Measurements from ENCODE around the gene NHSL2. TPM values are rescaled to one million over a fixed set of nuclear protein-coding genes. Genes with fewer than 3 reads are reported as not detected.

NHSL2 gene
- total and polyA plus RNA-seq, 4 donors = 1.4 to 9.9 (median 4.7) TPM

DNA sequence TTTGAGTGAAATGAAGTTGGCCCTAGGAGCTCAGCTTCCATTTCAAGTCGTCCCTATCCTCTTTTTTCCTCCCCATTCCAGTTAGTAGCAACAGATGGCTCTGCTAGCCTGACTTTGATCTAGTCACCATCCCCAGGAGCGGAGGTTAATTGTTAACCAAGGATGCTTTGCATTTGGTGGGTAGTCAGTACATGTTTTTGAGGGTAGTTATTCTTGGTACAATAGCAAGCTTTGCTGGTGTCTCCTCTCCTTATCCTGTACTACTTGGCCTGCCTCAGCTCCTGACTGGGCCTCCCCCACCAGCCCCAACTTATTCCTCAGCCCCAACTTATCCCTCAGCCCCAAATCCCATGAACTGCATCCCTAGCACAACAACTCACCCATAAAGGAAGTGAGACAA lies 235.9 kb downstream of the NHSL2 start:
- no peaks in the 10 kb centered on the region for H3K9me3 ChIP-seq (ENCODE audit: control insufficient read depth in 4 of 4, insufficient read depth in 3 of 4, low read length in 3 of 4)
- H3K27ac ChIP-seq (ENCODE audit: low read depth in 1 of 2, low read length in 1 of 2) = no peak overlapping the region
- no peak for ATAC-seq (ENCODE audit: insufficient read depth, low FRiP score)
- no peak for TF ChIP-seq CTCF (IDR thresholded peaks at IDR 0.05; ENCODE audit: control extremely low read depth, extremely low read depth)
- H3K36me3 ChIP-seq (ENCODE audit: control insufficient read depth in 4 of 4, insufficient read depth in 4 of 4, low read length in 4 of 4) = no peaks in the 10 kb centered on the region
- 70 to 100% methylated on average over 2 of the region's 2 CpGs for WGBS, 2 donors
- no peak overlapping the region for H3K9ac ChIP-seq (ENCODE audit: insufficient read depth in 1 of 2, low read length in 2 of 2)
- H3K4me3 ChIP-seq = no peak overlapping the region
- DNase-seq = no peak
- peaks cover 0 to 38% (median 10%) of the 10 kb centered on the region in 3 donors for H3K27me3 ChIP-seq (ENCODE audit: control insufficient read depth in 3 of 3, insufficient read depth in 3 of 3, low read length in 2 of 3)
- no peaks in the 10 kb centered on the region for H3K4me1 ChIP-seq (ENCODE audit: control insufficient read depth in 5 of 5, insufficient read depth in 5 of 5, low read length in 5 of 5)

GRCh38 chrX:72158773-72159172 lies 248.1 kb downstream of the NHSL2 start:
- no peak overlapping the region for H3K4me3 ChIP-seq
- H3K36me3 ChIP-seq (ENCODE audit: control insufficient read depth in 4 of 4, insufficient read depth in 4 of 4, low read length in 4 of 4) = no peaks in the 10 kb centered on the region
- DNase-seq (no peak), ATAC-seq (ENCODE audit: insufficient read depth, low FRiP score) (no peak)
- H3K9ac ChIP-seq (ENCODE audit: insufficient read depth in 1 of 2, low read length in 2 of 2) = no peak overlapping the region
- peaks cover 0 to 4% (median 0%) of the 10 kb centered on the region in 3 donors for H3K27me3 ChIP-seq (ENCODE audit: control insufficient read depth in 3 of 3, insufficient read depth in 3 of 3, low read length in 2 of 3)
- H3K27ac ChIP-seq (ENCODE audit: low read depth in 1 of 2, low read length in 1 of 2) = no peak overlapping the region
- TF ChIP-seq CTCF (IDR thresholded peaks at IDR 0.05; ENCODE audit: control extremely low read depth, extremely low read depth) = no peak
- H3K9me3 ChIP-seq (ENCODE audit: control insufficient read depth in 4 of 4, insufficient read depth in 3 of 4, low read length in 3 of 4) = peaks cover 0 to 12% (median 2%) of the 10 kb centered on the region in 4 donors
- WGBS, 2 donors = 86 to 97% methylated on average over 3 of the region's 3 CpGs
- no peaks in the 10 kb centered on the region for H3K4me1 ChIP-seq (ENCODE audit: control insufficient read depth in 5 of 5, insufficient read depth in 5 of 5, low read length in 5 of 5)

GRCh38 chrX:72159769-72160168 lies 249.1 kb downstream of the NHSL2 start:
- DNase-seq (no peak), ATAC-seq (ENCODE audit: insufficient read depth, low FRiP score) (no peak)
- WGBS, 2 donors = 81 to 86% methylated on average over 10 of the region's 10 CpGs
- H3K36me3 ChIP-seq (ENCODE audit: control insufficient read depth in 4 of 4, insufficient read depth in 4 of 4, low read length in 4 of 4) = no peaks in the 10 kb centered on the region
- no peak for TF ChIP-seq CTCF (IDR thresholded peaks at IDR 0.05; ENCODE audit: control extremely low read depth, extremely low read depth)
- peaks cover 0 to 4% (median 0%) of the 10 kb centered on the region in 3 donors for H3K27me3 ChIP-seq (ENCODE audit: control insufficient read depth in 3 of 3, insufficient read depth in 3 of 3, low read length in 2 of 3)
- H3K9ac ChIP-seq (ENCODE audit: insufficient read depth in 1 of 2, low read length in 2 of 2) = no peak overlapping the region
- H3K4me1 ChIP-seq (ENCODE audit: control insufficient read depth in 5 of 5, insufficient read depth in 5 of 5, low read length in 5 of 5) = no peaks in the 10 kb centered on the region
- H3K4me3 ChIP-seq = no peak overlapping the region
- peaks cover 0 to 12% (median 2%) of the 10 kb centered on the region in 4 donors for H3K9me3 ChIP-seq (ENCODE audit: control insufficient read depth in 4 of 4, insufficient read depth in 3 of 4, low read length in 3 of 4)
- H3K27ac ChIP-seq (ENCODE audit: low read depth in 1 of 2, low read length in 1 of 2) = no peak overlapping the region

- 77 to 96% methylated on average over 4 of the region's 4 CpGs for WGBS, 2 donors
These were observed 254.9 kb downstream of the NHSL2 start for GRCh38 chrX:72165551-72165950.

More at GRCh38 chrX:72165551-72165950, 254.9 kb downstream of the NHSL2 start:
- H3K9me3 ChIP-seq (ENCODE audit: control insufficient read depth in 4 of 4, insufficient read depth in 3 of 4, low read length in 3 of 4) = no peaks in the 10 kb centered on the region
- no peak overlapping the region for H3K27ac ChIP-seq (ENCODE audit: low read depth in 1 of 2, low read length in 1 of 2)
- ATAC-seq (ENCODE audit: insufficient read depth, low FRiP score) (no peak), DNase-seq (no peak)
- no peak overlapping the region for H3K9ac ChIP-seq (ENCODE audit: insufficient read depth in 1 of 2, low read length in 2 of 2)
- no peaks in the 10 kb centered on the region for H3K4me1 ChIP-seq (ENCODE audit: control insufficient read depth in 5 of 5, insufficient read depth in 5 of 5, low read length in 5 of 5)
- peaks cover 3 to 12% (median 4%) of the 10 kb centered on the region in 3 donors for H3K27me3 ChIP-seq (ENCODE audit: control insufficient read depth in 3 of 3, insufficient read depth in 3 of 3, low read length in 2 of 3)
- H3K36me3 ChIP-seq (ENCODE audit: control insufficient read depth in 4 of 4, insufficient read depth in 4 of 4, low read length in 4 of 4) = no peaks in the 10 kb centered on the region
- no peak overlapping the region for H3K4me3 ChIP-seq
- no peak for TF ChIP-seq CTCF (IDR thresholded peaks at IDR 0.05; ENCODE audit: control extremely low read depth, extremely low read depth)
